K562 (cell line): Measurements from ENCODE around the gene ZBTB22.

Experiments
- CREB3 ChIP-seq: fragments of 450-650 bp; conservative IDR thresholded peaks from 2 replicates; pipeline ENCODE4 v1.6.1; 2016; ENCODE audit warnings: missing genetic modification characterization, low read depth, mild to moderate bottlenecking, missing compliant biosample characterization, moderate library complexity
- CTCF ChIP-seq, 3 experiments: IDR thresholded peaks in 2 of 3; conservative IDR thresholded peaks in 1 of 3; 2 replicates each; pipeline ENCODE4 v1.5.1; 2011 to 2012; ENCODE audit warnings: low read length in 3 of 3, mild to moderate bottlenecking in 3 of 3, control low read depth in 2 of 3, improper control_type of control experiment in 1 of 3, inconsistent platforms in 1 of 3, low read depth in 1 of 3, mixed read lengths in 1 of 3, moderate library complexity in 1 of 3; ENCODE audit not compliant: insufficient read depth in 2 of 3
- EZH2 ChIP-seq: IDR thresholded peaks from 2 replicates; pipeline ENCODE4 v1.6.1; 2012; ENCODE audit warnings: low read depth, mild to moderate bottlenecking, inconsistent platforms, low read length, borderline replicate concordance
- GATA2 ChIP-seq: sonication (generic); formaldehyde crosslinking; IDR thresholded peaks from 2 replicates; pipeline ENCODE4 v1.4.0; 2020; ENCODE audit warnings: mild to moderate bottlenecking, missing genetic modification reagents
- POLR2A ChIP-seq: fragments of 450-650 bp; conservative IDR thresholded peaks from 2 replicates; pipeline ENCODE4 v1.6.1; 2016
- U2AF1 ChIP-seq: fragments of 200-400 bp; formaldehyde crosslinking; optimal IDR thresholded peaks from 2 replicates; pipeline ENCODE3; 2017; ENCODE audit warnings: mild to moderate bottlenecking, low read depth, low read length, moderate library complexity
- ZBTB8A ChIP-seq: fragments of 450-650 bp; IDR thresholded peaks from 2 replicates; pipeline ENCODE4 v1.6.1; 2018; ENCODE audit warnings: mild to moderate bottlenecking, moderate library complexity; ENCODE audit not compliant: partially characterized antibody

- TF ChIP-seq GATA2, result no peak
- TF ChIP-seq CREB3, result no peak
- TF ChIP-seq POLR2A, result 0 out of 2 replicates have a peak, but pooled peaks have one; percentile 25
- TF ChIP-seq CTCF (IDR thresholded peaks at IDR 0.05 in 2 of 3, conservative IDR thresholded peaks at IDR 0.05 in 1 of 3; ENCODE audit: insufficient read depth in 2 of 3, low read depth in 1 of 3, low read length in 3 of 3), result no peak
- no peak for TF ChIP-seq EZH2
- no peak for TF ChIP-seq U2AF1
- TF ChIP-seq ZBTB8A, result no peak
Observed at GRCh38 chr6:33301877-33302276, 15.7 kb downstream of the ZBTB22 start.
